K562 (cell line): ENCODE results near the gene ZDHHC22. TPM values are rescaled to one million over a fixed set of nuclear protein-coding genes. Genes with fewer than 3 reads are reported as not detected.

Experiments
- ATAC-seq: fragments of 200-7000 bp; cut with Tn5 transposase; 3 replicates; pipeline ENCODE4 v1.9.1; 2020; ENCODE audit warnings: moderate library complexity
- BruUV-seq: library from RNA; stranded (reverse); fragments of 400-500 nt; replicated peaks from 2 replicates; lab custom pipeline; 2021; lab: Mats Ljungman, UMichigan
- CTCF ChIA-PET: fragments of 300-600 bp; formaldehyde crosslinking; extraction: SDS; loops from one replicate; lab custom pipeline; 2021; ENCODE audit warnings: low intra/inter-chr PET ratio; lab: Yijun Ruan, JAX
- POLR2A ChIA-PET: fragments of 300-600, 350-650 bp; sonication (Branson Sonifier 250); formaldehyde crosslinking; extraction: SDS; loops from one replicate; lab custom pipeline; 2021; ENCODE audit warnings: antibody characterized with exemption, inconsistent platforms; lab: Yijun Ruan, JAX
- DNase-seq, 4 experiments: peaks; one replicate each; pipeline versions ENCODE4 v3.0.0 to v3.0.0-alpha.2; 2011 to 2018; ENCODE audit warnings: low spot score in 3 of 4, mixed read lengths in 3 of 4; ENCODE audit errors: extremely low read depth in 1 of 4
- FAIRE-seq: peaks from 2 replicates; lab custom pipeline; 2011; peaks lifted over from hg19 to GRCh38; lab: Jason Lieb, UNC
- H2AFZ ChIP-seq: 2 replicates; pipeline ENCODE4 v1.6.0; 2011; ENCODE audit warnings: low read depth, low read length, control low read depth, inconsistent platforms
- H3K27ac ChIP-seq: fragments of 200-600 bp; 3 replicates; pipeline ENCODE4 v1.8.0; 2011; ENCODE audit warnings: low read depth, mild to moderate bottlenecking, control low read depth, inconsistent platforms, low read length, moderate library complexity, mixed read lengths; ENCODE audit errors: extremely low read depth
- H3K27me3 ChIP-seq, 2 experiments: fragments of 300-600 bp in 1 of 2; 2 replicates in 1 of 2; 3 replicates in 1 of 2; pipeline versions ENCODE4 v1.6.0 to v1.8.0; 2011; ENCODE audit warnings: inconsistent platforms in 2 of 2, low read length in 2 of 2, mild to moderate bottlenecking in 1 of 2, mixed read lengths in 1 of 2, moderate library complexity in 1 of 2; ENCODE audit not compliant: control insufficient read depth in 2 of 2, insufficient read depth in 2 of 2
- H3K36me3 ChIP-seq: fragments of 300-600 bp; 3 replicates; pipeline ENCODE4 v1.8.0; 2011; ENCODE audit warnings: mild to moderate bottlenecking, low read length, inconsistent platforms; ENCODE audit not compliant: control insufficient read depth, insufficient read depth
- H3K4me1 ChIP-seq, 2 experiments: fragments of 200-600 bp in 1 of 2; replicated peaks in 1 of 2; 2 replicates in 1 of 2; 3 replicates in 1 of 2; pipeline versions ENCODE4 v1.5.1 to v1.8.0; 2011; ENCODE audit warnings: inconsistent platforms in 2 of 2, low read length in 2 of 2, mild to moderate bottlenecking in 1 of 2, mixed read lengths in 1 of 2, moderate library complexity in 1 of 2; ENCODE audit not compliant: control insufficient read depth in 2 of 2, insufficient read depth in 2 of 2
- H3K4me2 ChIP-seq: 2 replicates; pipeline ENCODE4 v1.6.1; 2011; ENCODE audit warnings: low read length, control low read depth, inconsistent platforms, mixed read lengths; ENCODE audit not compliant: insufficient read depth
- H3K4me3 ChIP-seq: fragments of 200-600 bp; sonication (generic), shearing (Covaris generic); 2 replicates; pipeline ENCODE4 v1.5.1; 2016; ENCODE audit warnings: control low read depth, inconsistent platforms
- H3K79me2 ChIP-seq: fragments of 200-600 bp; 3 replicates; pipeline ENCODE4 v1.8.0; 2011; ENCODE audit warnings: low read length, inconsistent platforms; ENCODE audit not compliant: control insufficient read depth, insufficient read depth
- H3K9ac ChIP-seq, 2 experiments: 2 replicates each; pipeline versions ENCODE4 v1.6.0 to v1.6.1; 2011; ENCODE audit warnings: low read depth in 2 of 2, low read length in 2 of 2, control low read depth in 1 of 2, inconsistent platforms in 1 of 2, mild to moderate bottlenecking in 1 of 2, mixed read lengths in 1 of 2; ENCODE audit not compliant: insufficient read depth in 1 of 2
- H3K9me1 ChIP-seq: one replicate; pipeline ENCODE4 v1.6.0; 2011; ENCODE audit warnings: inconsistent platforms, mild to moderate bottlenecking, low read length, moderate library complexity; ENCODE audit not compliant: control insufficient read depth, insufficient read depth
- H3K9me3 ChIP-seq: replicated peaks from 2 replicates; pipeline ENCODE4 v1.5.1; 2011; ENCODE audit warnings: low read depth, low read length, inconsistent platforms; ENCODE audit not compliant: control insufficient read depth, insufficient read depth
- H4K20me1 ChIP-seq: replicated peaks from 2 replicates; pipeline ENCODE4 v1.6.1; 2011; ENCODE audit warnings: low read length, inconsistent platforms, mixed read lengths; ENCODE audit not compliant: control insufficient read depth, insufficient read depth
- SRF ChIP-seq, 2 experiments: fragments of 250-450, 450-650 bp in 1 of 2; sonication (Bioruptor Pico) in 1 of 2; sonication (generic) in 1 of 2; formaldehyde crosslinking; IDR thresholded peaks; 2 replicates each; pipeline versions ENCODE4 v1.5.0 to v1.5.1; 2020 to 2022; ENCODE audit warnings: mild to moderate bottlenecking in 1 of 2, missing genetic modification reagents in 1 of 2
- ZNF282 ChIP-seq: sonication (generic); formaldehyde crosslinking; IDR thresholded peaks from 2 replicates; pipeline ENCODE4 v1.8.1; 2023; ENCODE audit warnings: missing genetic modification reagents
- WGBS: fragments of 100-300 bp; shearing (Covaris generic); methylation state at CpG from one replicate; pipeline ENCODE4 v1.1.6; 2016; ENCODE audit warnings: low coverage, mixed read lengths; ENCODE audit not compliant: insufficient coverage; ENCODE audit errors: missing lambda C conversion rate; 5-methylcytosine and 5-hydroxymethylcytosine counted together
- in situ Hi-C: fragments of 300-500 bp; cut with MboI; formaldehyde crosslinking; loops from 4 replicates; pipeline ENCODE4 v1.15.0; 2018; ENCODE audit warnings: inconsistent platforms, mixed read lengths
- intact Hi-C: fragments of 100-400 bp; cut with micrococcal nuclease; formaldehyde crosslinking; loops from 2 replicates; pipeline ENCODE4 v1.14.2; 2022
- polyA plus RNA-seq, 8 experiments: library from polyadenylated mRNA; depleted of rRNA in 4 of 8; stranded (reverse) in 5 of 8; unstranded in 3 of 8; fragments of >200 nt; fragmentation: Nextera tagmentation in 2 of 8; fragmentation: Illumina TruSeq in 1 of 8; extraction: Ambion mirVana in 2 of 8; extraction: Trizol in 1 of 8; gene quantifications; 2 replicates each; pipeline versions ENCODE4 v1.2.1 to v1.2.3, GENCODE V29; 2011 to 2014; ENCODE audit warnings: inconsistent platforms in 1 of 8, missing spikeins in 1 of 8
- total RNA-seq, 7 experiments: library from RNA; depleted of rRNA in 6 of 7; stranded (reverse); fragments of >200 nt in 6 of 7; fragmentation: Illumina TruSeq in 2 of 7; extraction: Trizol in 2 of 7; gene quantifications; 2 replicates each; pipeline versions ENCODE4 v1.2.1 to v1.2.3, GENCODE V29; 2011 to 2021; ENCODE audit warnings: low replicate concordance in 1 of 7
- TF ChIP-seq, protein P1 (sequence below): sonication (generic); formaldehyde crosslinking; IDR thresholded peaks from 2 replicates; pipeline ENCODE4 v1.5.0; 2020; ENCODE audit warnings: missing genetic modification reagents
- TF ChIP-seq, protein P2 (sequence below), 2 experiments: IDR thresholded peaks; 2 replicates each; pipeline ENCODE4 v1.6.1; 2011; ENCODE audit warnings: borderline replicate concordance in 1 of 2, control low read depth in 1 of 2, low read depth in 1 of 2, low read length in 1 of 2, mild to moderate bottlenecking in 1 of 2, mixed read lengths in 1 of 2, moderate library complexity in 1 of 2; ENCODE audit not compliant: insufficient read depth in 1 of 2, insufficient read length in 1 of 2, poor library complexity in 1 of 2, severe bottlenecking in 1 of 2; ENCODE audit errors: extremely low read depth in 1 of 2

Gene ZDHHC22
- total and polyA plus RNA-seq, 9 of the 15 experiments (the other 6 are each of a cell fraction or from before 2014, with no cell fraction given): not detected

DNA sequence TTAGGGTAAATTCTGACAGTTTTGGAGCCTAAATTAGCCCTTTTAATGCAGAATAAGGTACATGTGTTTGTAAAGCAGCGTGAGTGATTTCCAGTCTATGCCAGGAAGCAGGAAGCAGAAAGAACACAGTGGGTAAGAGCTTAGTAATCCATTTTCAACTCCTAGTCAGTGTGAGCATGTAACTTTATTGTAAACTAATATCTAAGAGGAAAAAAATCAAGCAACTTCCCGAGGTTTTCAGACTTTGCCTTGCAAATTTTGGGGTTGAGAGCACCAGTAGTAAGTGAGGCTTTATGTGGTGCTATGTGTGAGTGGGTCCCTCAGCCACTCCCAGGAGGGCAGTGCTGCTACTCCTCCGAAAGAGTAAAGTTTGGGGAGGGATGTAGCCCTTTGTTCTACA, 40.6 kb downstream of the ZDHHC22 start:
- Histone ChIP-seq H3K4me2 (no peak overlapping the region), H3K27me3 (no peaks in the 10 kb centered on the region), H3K4me3 (no peak overlapping the region), H3K9me3 (no peaks in the 10 kb centered on the region), H3K9ac (no peak overlapping the region), H4K20me1 (no peaks in the 10 kb centered on the region), H3K27ac (no peak overlapping the region), H2AFZ (no peak overlapping the region)
- FAIRE-seq (no peak), ATAC-seq (no peak)
- 81% methylated on average over 3 of the region's 3 CpGs for WGBS
- in situ Hi-C loops: no loop called here
- CTCF ChIA-PET: no interaction called here
- POLR2A ChIA-PET: no interaction called here
- no TSS peak for BruUV-seq
- TF ChIP-seq ZNF282 (CRISPR knock-in tag): no peak
- TF ChIP-seq, all 486 proteins: peak for 0
- Histone ChIP-seq H3K36me3 (peaks cover 12% of the 10 kb centered on the region; the same call in 1 of the 3 replicates), H3K79me2 (peaks cover 40% of the 10 kb centered on the region), H3K4me1 (peaks cover 9 to 13% of the 10 kb centered on the region in 2 experiments; a peak in 4 of 5 replicates), H3K9me1 (no peaks in the 10 kb centered on the region)
- intact Hi-C loops: no loop called here
- no peak for DNase-seq

DNA sequence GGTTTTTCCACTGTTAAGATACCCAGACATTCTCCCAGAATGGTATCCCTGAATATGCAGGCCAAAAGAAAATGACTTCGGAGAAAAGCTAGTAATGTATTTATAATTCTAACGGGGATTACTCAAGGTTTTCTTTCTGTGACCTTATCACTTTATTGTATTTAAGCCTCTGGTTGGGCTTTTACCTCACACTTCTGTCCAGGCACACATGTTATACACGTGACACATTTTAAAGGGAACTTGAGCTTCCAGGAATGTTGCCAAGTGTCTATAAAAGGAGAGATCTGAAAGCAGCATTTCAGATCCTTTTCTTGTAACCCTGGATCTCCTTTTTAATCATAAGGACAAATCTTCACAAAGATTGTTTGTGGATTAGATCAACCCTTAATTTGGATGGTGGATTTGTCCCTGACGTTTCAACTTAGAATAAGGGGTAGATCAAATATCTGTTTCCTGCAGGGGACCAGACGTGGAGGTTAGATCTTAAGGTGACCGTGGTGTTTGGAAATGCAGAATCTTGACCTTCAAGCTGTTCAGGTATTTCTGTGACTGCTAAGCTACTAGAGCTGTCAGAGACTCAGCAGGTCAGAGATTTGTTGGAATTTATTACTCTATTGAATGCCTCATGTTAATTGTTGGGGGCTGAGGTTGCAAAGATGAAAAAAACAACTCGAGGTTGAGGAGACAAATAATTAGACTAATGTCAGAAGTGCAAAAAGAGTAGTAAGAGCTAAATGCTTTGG, 42.0 kb downstream of the ZDHHC22 start:
- Histone ChIP-seq H4K20me1 (no peaks in the 10 kb centered on the region), H3K9me3 (no peaks in the 10 kb centered on the region), H3K4me2 (peak overlapping the region; percentile 95; the same call in 1 of the 2 replicates), H3K9ac (peak overlapping the region in 1 of 2 experiments; percentile 90; a peak in 2 of 4 replicates), H3K9me1 (no peaks in the 10 kb centered on the region), H3K27me3 (no peaks in the 10 kb centered on the region), H3K27ac (no peak overlapping the region), H3K4me1 (peaks cover 9 to 13% of the 10 kb centered on the region in 2 experiments; a peak in 4 of 5 replicates), H2AFZ (no peak overlapping the region), H3K4me3 (no peak overlapping the region; the same call in 1 of the 2 replicates), H3K79me2 (peaks cover 40% of the 10 kb centered on the region), H3K36me3 (peaks cover 5% of the 10 kb centered on the region; the same call in 1 of the 3 replicates)
- in situ Hi-C loops: no loop called here
- WGBS: 8% methylated on average over 7 of the region's 7 CpGs
- peak in 2 of 4 experiments; percentile 18 to 53 for DNase-seq
- POLR2A ChIA-PET: interaction anchor here (1.0 to 3.1 kb wide), 3 partner anchors 14 to 227 kb away, joined by 3 to 11 read pairs (median 6); no protein-coding TSS in a partner anchor
- ATAC-seq: no peak
- FAIRE-seq: peak; percentile 74
- intact Hi-C loops: no loop called here
- CTCF ChIA-PET: interaction anchor here (0.5 to 1.0 kb wide), 2 partner anchors 227 to 662 kb away, joined by 3 to 4 read pairs; no protein-coding TSS in a partner anchor
- no TSS peak for BruUV-seq
- TF ChIP-seq, protein P1, sequence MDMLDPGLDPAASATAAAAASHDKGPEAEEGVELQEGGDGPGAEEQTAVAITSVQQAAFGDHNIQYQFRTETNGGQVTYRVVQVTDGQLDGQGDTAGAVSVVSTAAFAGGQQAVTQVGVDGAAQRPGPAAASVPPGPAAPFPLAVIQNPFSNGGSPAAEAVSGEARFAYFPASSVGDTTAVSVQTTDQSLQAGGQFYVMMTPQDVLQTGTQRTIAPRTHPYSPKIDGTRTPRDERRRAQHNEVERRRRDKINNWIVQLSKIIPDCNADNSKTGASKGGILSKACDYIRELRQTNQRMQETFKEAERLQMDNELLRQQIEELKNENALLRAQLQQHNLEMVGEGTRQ (CRISPR knock-in tag): peak; percentile 6; the same call in 1 of the 2 replicates
- peak in 1 of 2 experiments; percentile 76; a peak in 1 of 4 replicates for TF ChIP-seq SRF (CRISPR knock-in tag; IDR thresholded peaks at IDR 0.05)
- TF ChIP-seq, protein P2, sequence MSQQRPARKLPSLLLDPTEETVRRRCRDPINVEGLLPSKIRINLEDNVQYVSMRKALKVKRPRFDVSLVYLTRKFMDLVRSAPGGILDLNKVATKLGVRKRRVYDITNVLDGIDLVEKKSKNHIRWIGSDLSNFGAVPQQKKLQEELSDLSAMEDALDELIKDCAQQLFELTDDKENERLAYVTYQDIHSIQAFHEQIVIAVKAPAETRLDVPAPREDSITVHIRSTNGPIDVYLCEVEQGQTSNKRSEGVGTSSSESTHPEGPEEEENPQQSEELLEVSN (IDR thresholded peaks at IDR 0.05; ENCODE audit: borderline replicate concordance in 1 of 2, extremely low read depth in 1 of 2, insufficient read depth in 1 of 2, insufficient read length in 1 of 2, low read depth in 1 of 2, low read length in 1 of 2, poor library complexity in 1 of 2, severe bottlenecking in 1 of 2): peak in 1 of 2 experiments; percentile 59
